Skeletal muscle tissue (tissue), 4 donors: ENCODE data around the gene LPAR1. TPM values are rescaled to one million over a fixed set of nuclear protein-coding genes. Genes with fewer than 3 reads are reported as not detected.
"Not testable (repeated sequence)": the region's sequence is repeated elsewhere in the genome, so short reads cannot be mapped to it uniquely, and the experiment has no call there.

Experiments
- H3K27ac ChIP-seq: one replicate; pipeline ENCODE4 v1.7.0; 2013; ENCODE audit warnings: mild to moderate bottlenecking, low read depth, low read length, inconsistent platforms
- H3K27me3 ChIP-seq, 3 donors: one replicate each; pipeline ENCODE4 v1.7.0; 2013; ENCODE audit warnings: low read length in 3 of 3; ENCODE audit not compliant: control insufficient read depth in 3 of 3, insufficient read depth in 3 of 3
- H3K36me3 ChIP-seq, 3 donors: one replicate each; pipeline ENCODE4 v1.7.0; 2013; ENCODE audit warnings: low read length in 3 of 3; ENCODE audit not compliant: control insufficient read depth in 3 of 3, insufficient read depth in 3 of 3
- H3K4me1 ChIP-seq, 3 donors: one replicate each; pipeline ENCODE4 v1.7.0; 2013; ENCODE audit warnings: low read length in 3 of 3, mild to moderate bottlenecking in 3 of 3; ENCODE audit not compliant: control insufficient read depth in 3 of 3, insufficient read depth in 3 of 3
- H3K4me3 ChIP-seq, 3 donors: one replicate each; pipeline ENCODE4 v1.7.0; 2013; ENCODE audit warnings: low read length in 3 of 3
- H3K9ac ChIP-seq, 3 donors: one replicate each; pipeline ENCODE4 v1.7.0; 2013; ENCODE audit warnings: low read length in 3 of 3, mild to moderate bottlenecking in 3 of 3, moderate library complexity in 2 of 3, low read depth in 1 of 3
- H3K9me3 ChIP-seq, 3 donors: one replicate each; pipeline ENCODE4 v1.7.0; 2013; ENCODE audit warnings: low read length in 3 of 3; ENCODE audit not compliant: control insufficient read depth in 3 of 3
- total RNA-seq: library from RNA; depleted of rRNA; stranded (reverse); fragments of >200 nt; gene quantifications from one replicate; pipeline ENCODE4 v1.2.3, GENCODE V29; 2014
- donor health status: Osteomylitis.

The LPAR1 gene
- total RNA-seq, 1 donor from 2014 or later = 45.9 TPM

- Histone ChIP-seq H3K27me3 (no peaks in the 10 kb centered on the region), H3K9ac (no peak overlapping the region), H3K4me1 (no peaks in the 10 kb centered on the region), H3K27ac (no peak overlapping the region), H3K36me3 (no peaks in the 10 kb centered on the region), H3K4me3 (no peak overlapping the region), H3K9me3 (no peaks in the 10 kb centered on the region)
Observed at GRCh38 chr9:110844121-110844520, 194.1 kb downstream of the LPAR1 start.

GRCh38 chr9:110842986-110843385 lies 195.3 kb downstream of the LPAR1 start:
- no peak overlapping the region for H3K9ac ChIP-seq
- no peaks in the 10 kb centered on the region for H3K36me3 ChIP-seq
- H3K4me1 ChIP-seq = no peaks in the 10 kb centered on the region
- no peak overlapping the region for H3K4me3 ChIP-seq
- no peak overlapping the region for H3K27ac ChIP-seq
- no peaks in the 10 kb centered on the region for H3K9me3 ChIP-seq
- no peaks in the 10 kb centered on the region for H3K27me3 ChIP-seq

- H3K27ac ChIP-seq = no peak overlapping the region
- H3K36me3 ChIP-seq = no peaks in the 10 kb centered on the region
- no peak overlapping the region for H3K9ac ChIP-seq
- H3K9me3 ChIP-seq = no peaks in the 10 kb centered on the region
- no peaks in the 10 kb centered on the region for H3K27me3 ChIP-seq
- H3K4me1 ChIP-seq = no peaks in the 10 kb centered on the region
- H3K4me3 ChIP-seq = no peak overlapping the region
Observed at GRCh38 chr9:110842169-110842568, 196.1 kb downstream of the LPAR1 start.

- Histone ChIP-seq H3K4me3 (no peak overlapping the region), H3K27me3 (no peaks in the 10 kb centered on the region), H3K36me3 (no peaks in the 10 kb centered on the region), H3K9ac (no peak overlapping the region), H3K4me1 (no peaks in the 10 kb centered on the region), H3K9me3 (no peaks in the 10 kb centered on the region), H3K27ac (no peak overlapping the region)
Observed at GRCh38 chr9:110837401-110838005, 200.8 kb downstream of the LPAR1 start.

GRCh38 chr9:110835859-110836271 lies 202.4 kb downstream of the LPAR1 start:
- H3K4me3 ChIP-seq = no peak overlapping the region
- H3K27ac ChIP-seq = no peak overlapping the region
- H3K27me3 ChIP-seq = no peaks in the 10 kb centered on the region
- H3K36me3 ChIP-seq = no peaks in the 10 kb centered on the region
- H3K9ac ChIP-seq = no peak overlapping the region
- H3K9me3 ChIP-seq = no peaks in the 10 kb centered on the region
- no peaks in the 10 kb centered on the region for H3K4me1 ChIP-seq

GRCh38 chr9:110835404-110835803 lies 202.9 kb downstream of the LPAR1 start:
- Histone ChIP-seq H3K9ac (no peak overlapping the region), H3K4me3 (no peak overlapping the region), H3K36me3 (no peaks in the 10 kb centered on the region), H3K27me3 (no peaks in the 10 kb centered on the region), H3K4me1 (no peaks in the 10 kb centered on the region), H3K27ac (no peak overlapping the region), H3K9me3 (no peaks in the 10 kb centered on the region)

- Histone ChIP-seq H3K27me3 (no peaks in the 10 kb centered on the region), H3K27ac (no peak overlapping the region), H3K9me3 (no peaks in the 10 kb centered on the region), H3K4me1 (no peaks in the 10 kb centered on the region), H3K9ac (no peak overlapping the region), H3K36me3 (no peaks in the 10 kb centered on the region), H3K4me3 (no peak overlapping the region)
Observed at GRCh38 chr9:110832926-110833325, 205.3 kb downstream of the LPAR1 start.

GRCh38 chr9:110830495-110830894 lies 207.8 kb downstream of the LPAR1 start:
- Histone ChIP-seq H3K36me3 (no peaks in the 10 kb centered on the region), H3K4me3 (no peak overlapping the region), H3K9ac (no peak overlapping the region), H3K27me3 (no peaks in the 10 kb centered on the region), H3K27ac (no peak overlapping the region), H3K9me3 (no peaks in the 10 kb centered on the region), H3K4me1 (no peaks in the 10 kb centered on the region)

GRCh38 chr9:110828264-110828663 lies 210.0 kb downstream of the LPAR1 start:
- Histone ChIP-seq H3K27me3 (no peaks in the 10 kb centered on the region), H3K36me3 (no peaks in the 10 kb centered on the region), H3K4me1 (no peaks in the 10 kb centered on the region), H3K9me3 (no peaks in the 10 kb centered on the region), H3K4me3 (no peak overlapping the region), H3K9ac (no peak overlapping the region), H3K27ac (peak overlapping the region; percentile 22)

- not testable (repeated sequence) for H3K27me3 ChIP-seq, H3K4me3 ChIP-seq, H3K9me3 ChIP-seq, H3K9ac ChIP-seq, H3K27ac ChIP-seq, H3K36me3 ChIP-seq, H3K4me1 ChIP-seq
Observed at GRCh38 chr9:110826400-110826799, 211.9 kb downstream of the LPAR1 start.

GRCh38 chr9:110825950-110826349 lies 212.3 kb downstream of the LPAR1 start:
- H3K9me3 ChIP-seq = no peaks in the 10 kb centered on the region
- H3K4me3 ChIP-seq = no peak overlapping the region

More at GRCh38 chr9:110825950-110826349, 212.3 kb downstream of the LPAR1 start:
- no peaks in the 10 kb centered on the region for H3K36me3 ChIP-seq
- no peaks in the 10 kb centered on the region for H3K27me3 ChIP-seq
- no peak overlapping the region for H3K27ac ChIP-seq
- H3K4me1 ChIP-seq = no peaks in the 10 kb centered on the region
- H3K9ac ChIP-seq = no peak overlapping the region
